Globus pallidus (tissue), 1 donor: Measurements from ENCODE around the gene OSCP1.

ENCODE experiments used
- DNase-seq: peaks from one replicate; pipeline ENCODE4 v3.0.0-alpha.2; 2015; ENCODE audit warnings: low spot score

OSCP1 gene

DNA sequence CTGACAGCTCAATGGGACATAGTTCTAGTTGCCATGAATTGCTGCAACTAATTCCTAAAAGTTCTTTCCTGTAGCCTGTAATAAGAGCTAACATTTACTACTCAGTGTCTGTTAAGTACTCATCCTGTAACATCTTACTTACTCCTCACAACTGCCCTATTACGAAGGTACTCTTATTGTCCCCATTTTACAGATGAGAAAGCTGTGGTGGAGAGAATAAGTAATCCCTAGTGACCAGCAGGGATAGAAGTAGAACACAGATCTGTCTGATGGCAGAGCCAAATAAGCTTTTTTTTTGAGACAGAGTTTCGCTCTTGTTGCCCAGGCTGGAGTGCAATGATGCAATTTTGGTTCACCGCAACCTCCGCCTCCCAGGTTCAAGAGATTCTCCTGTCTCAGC lies 67.6 kb downstream of the OSCP1 start:
- no peak for DNase-seq

DNA sequence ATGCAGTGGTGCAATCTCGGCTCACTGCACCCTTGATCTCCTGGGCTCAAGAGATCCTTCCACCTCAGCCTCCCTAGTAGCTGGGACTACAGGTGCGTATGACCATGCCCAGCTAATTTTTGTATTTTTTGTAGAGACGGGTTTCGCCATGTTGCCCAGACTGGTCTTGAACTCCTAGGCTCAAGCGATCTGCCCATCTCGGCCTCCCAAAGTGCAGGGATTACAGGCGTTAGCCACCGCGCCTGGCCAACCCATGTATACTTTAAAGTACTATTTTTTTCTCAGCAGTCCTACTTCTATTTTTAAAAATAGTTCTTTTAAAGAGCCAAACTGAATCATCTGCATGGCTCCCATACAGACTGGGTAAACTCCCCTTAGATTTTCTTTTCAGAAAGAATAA lies 68.0 kb downstream of the OSCP1 start:
- DNase-seq, result no peak

DNA sequence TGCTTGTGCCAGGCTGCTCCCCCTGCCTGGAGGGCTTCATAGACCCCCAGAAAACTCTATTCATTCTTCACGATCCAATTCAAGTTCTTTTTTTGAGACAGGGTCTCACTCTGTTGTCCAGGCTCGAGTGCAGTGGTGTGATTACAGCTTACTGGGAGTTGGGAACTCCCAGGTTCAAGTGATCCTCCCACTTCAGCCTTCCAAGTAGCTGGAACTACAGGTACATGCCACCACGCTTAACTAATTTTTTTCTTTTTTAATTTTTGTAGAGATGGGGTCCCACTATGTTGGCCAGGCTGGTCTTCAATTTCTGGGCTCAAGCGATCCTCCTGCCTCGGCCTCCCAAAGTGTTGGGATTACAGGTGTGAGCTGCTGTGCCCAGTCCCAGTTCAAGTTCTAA lies 68.8 kb downstream of the OSCP1 start:
- DNase-seq, result no peak

DNA sequence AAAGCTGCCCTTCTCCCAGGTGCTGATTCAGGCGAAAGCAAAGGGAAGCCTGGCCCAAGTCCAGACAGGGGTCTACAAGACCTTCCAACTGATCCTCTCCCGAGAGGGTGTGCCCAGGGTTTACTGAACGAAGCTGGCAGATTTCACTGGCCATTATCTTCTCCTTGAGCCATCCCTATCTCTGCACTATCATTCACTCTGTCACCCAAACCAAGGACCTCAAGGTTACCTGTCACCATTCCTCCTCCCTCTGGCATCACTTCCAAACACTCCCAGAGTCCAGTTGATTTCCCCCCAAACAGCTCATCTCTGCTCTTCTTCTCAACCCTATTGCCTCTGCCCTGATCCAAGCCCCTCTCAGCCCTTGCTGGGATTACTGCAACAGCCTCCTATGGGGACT lies 69.5 kb downstream of the OSCP1 start:
- DNase-seq, result no peak

DNA sequence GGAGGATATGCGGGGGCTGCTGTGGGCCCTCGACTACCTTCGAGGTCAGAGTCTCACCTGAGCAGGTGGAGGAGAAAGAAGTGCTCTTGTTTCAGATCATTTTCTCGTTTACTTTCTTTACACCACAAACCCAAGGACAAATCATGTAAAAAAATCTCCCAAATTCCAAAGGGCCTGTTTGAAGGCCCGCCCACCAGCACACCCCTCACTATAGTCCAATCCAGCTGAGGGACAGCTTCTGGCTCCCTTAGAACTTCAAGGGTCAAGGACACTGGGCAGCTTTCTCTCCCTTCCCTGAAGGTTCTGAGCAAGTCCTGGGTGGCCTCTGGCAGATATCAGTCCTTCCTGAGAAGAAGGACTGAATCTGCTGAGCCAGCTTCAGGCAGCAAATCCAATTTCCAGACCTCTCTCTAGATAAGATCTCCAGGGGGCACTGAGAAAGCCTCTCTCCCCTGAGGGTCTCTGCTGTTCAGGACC lies 70.1 kb downstream of the OSCP1 start:
- DNase-seq, result no peak

DNA sequence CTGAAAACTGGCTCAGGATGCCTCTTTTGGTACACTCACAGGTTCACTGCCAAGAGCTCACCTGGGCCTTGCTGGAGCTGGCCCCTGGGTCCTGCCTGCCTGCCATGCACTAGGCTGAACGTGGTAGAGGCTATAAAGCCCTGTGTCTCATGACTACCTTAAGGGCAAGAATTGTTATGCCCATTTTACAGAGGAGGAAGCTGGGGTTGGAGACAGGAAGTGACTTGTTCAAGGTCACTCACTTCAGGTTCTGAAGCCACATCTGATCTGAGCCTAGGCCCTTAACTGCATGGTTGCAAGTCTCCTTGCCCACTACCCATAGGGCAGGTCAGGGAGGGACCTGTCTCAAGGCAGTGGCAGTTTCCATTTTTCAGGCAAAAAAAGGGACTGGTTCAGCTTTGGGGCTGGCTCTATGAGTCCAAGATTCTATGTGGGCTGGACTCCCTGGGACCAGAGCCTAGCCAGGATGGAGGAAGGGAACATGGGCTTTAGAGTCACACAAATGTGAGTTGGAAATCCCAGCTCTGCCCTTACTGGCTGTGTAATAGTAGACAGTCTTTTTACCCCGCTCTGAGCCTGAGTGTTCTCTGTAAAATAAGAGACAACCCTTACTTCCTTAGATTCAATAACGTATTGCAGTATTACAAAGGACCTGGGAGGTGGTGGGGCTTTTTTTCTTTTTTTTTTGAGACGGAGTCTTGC lies 72.3 kb downstream of the OSCP1 start:
- no peak for DNase-seq

DNA sequence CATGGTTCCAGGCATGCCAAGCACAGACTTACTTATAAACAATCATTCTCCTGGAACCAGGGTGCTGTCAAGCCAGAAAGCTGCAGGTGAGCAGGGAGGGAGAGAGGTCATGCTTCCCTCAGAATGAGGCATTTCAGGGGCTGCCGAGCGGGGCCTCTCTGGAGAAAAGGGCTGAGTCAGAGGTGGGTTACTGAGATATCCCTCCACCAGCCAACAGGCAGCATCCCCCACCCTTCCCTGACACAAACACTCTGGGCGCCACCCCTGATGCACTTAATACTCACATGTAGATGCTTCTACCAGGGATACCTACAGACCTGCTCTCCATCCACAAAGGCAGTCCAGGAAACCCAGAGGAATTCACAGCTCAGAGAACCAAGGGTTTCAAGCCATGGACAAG lies 77.6 kb downstream of the OSCP1 start:
- DNase-seq, result no peak

DNA sequence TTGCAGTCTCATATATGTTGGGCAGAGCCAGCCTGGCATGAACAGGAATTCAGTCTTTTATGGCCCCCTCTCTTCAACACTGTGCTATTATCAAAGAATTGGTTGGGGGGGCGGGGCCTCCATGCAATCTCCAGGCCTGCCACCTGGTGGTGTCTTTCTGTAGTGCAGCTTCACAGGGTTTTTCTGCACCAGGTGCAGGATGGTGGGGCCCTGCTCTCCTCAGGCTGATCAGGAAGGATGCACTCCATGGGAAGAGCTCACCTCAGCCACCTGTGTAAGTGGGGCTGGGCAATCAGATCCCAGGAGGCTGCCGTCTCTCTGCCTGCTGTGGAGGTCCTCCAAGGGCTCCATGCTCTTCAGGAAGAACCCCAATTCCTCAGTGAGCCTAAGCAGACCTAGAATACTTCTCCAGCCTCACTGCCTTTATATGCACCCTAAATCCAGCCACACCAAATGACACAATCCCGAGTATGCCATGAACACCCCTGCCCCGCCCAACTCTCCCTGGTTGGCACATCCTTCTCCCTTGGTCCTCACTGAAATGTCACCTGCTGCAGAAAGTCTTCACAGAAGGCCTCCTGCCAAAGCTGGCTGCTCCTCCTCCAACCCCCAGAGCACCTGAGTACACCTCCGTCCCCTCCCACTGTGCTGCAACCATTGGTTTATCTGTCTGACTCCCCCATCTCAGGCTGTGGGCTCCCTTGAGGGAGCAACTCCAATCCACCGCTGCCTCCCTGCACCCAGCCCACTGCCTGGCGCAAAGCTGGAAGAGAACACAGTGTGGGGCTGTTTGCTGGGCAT lies 81.0 kb downstream of the OSCP1 start:
- peak; percentile 58 for DNase-seq
